Tibial nerve (tissue), 4 donors: ENCODE results near the gene EPS8L3.

ENCODE experiments used
- CTCF ChIP-seq, 5 experiments: fragments of 200-600 bp in 3 of 5; fragments of 450-650 bp in 2 of 5; sonication (generic) in 3 of 5; IDR thresholded peaks; one replicate each; pipeline ENCODE4 v1.5.1; 2016 to 2019; ENCODE audit warnings: antibody characterized with exemption in 5 of 5, mild to moderate bottlenecking in 3 of 5, moderate library complexity in 2 of 5
- EP300 ChIP-seq, 2 donors: sonication (generic); formaldehyde crosslinking; IDR thresholded peaks; one replicate each; pipeline ENCODE4 v1.6.1; 2017; ENCODE audit warnings: antibody characterized with exemption in 2 of 2, mild to moderate bottlenecking in 1 of 2

DNA sequence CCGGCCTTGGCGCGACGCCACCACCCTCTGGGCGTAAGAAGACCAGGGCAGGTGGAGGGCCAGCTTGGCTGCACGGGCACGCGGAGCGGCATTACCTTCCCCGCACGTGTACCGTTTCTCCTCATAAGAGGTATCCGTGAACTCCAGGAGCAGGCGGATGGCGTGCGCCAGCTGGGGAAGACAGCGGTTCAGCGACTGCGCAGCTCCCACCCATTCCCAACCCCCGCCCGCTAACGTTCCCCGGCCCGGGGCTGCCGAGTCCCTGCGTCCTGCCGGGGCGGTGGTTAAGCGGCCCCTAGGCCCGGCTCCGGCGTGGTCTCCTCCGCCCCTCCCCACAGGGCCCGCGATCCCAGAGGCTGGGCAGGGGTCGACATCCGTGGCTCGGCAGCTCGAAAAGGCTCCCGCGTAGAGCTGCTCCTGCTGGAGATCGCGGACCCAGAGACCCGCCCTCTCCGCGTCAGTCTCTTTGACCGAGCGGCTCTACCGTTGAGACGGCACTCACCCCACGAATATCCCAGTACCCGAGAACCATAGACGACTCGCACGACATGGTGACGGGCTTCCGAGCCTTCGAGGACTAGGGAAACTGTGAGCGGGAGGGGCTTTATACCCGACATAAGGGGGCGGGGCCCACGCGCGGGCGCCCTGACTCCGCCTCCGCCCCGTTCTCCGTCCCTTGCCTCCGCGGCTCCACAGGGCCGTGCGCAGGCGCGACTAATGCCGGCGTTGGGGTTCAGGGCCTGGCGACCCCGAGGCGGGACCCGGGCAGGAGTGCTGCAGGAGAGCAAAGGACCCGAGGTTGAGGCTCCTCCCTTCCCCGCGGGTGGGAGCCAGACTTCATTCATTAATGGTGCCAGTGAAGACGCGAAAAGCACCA is 23.7 kb downstream of the EPS8L3 start:
- TF ChIP-seq CTCF (IDR thresholded peaks at IDR 0.05) = no peak
- peak in 1 of 2 donors; percentile 91 for TF ChIP-seq EP300 (IDR thresholded peaks at IDR 0.05)
